ENCODE data around the gene C5orf63.
"Not testable (repeated sequence)": the region's sequence is repeated elsewhere in the genome, so short reads cannot be mapped to it uniquely, and the experiment has no call there.

C5orf63 gene

DNA sequence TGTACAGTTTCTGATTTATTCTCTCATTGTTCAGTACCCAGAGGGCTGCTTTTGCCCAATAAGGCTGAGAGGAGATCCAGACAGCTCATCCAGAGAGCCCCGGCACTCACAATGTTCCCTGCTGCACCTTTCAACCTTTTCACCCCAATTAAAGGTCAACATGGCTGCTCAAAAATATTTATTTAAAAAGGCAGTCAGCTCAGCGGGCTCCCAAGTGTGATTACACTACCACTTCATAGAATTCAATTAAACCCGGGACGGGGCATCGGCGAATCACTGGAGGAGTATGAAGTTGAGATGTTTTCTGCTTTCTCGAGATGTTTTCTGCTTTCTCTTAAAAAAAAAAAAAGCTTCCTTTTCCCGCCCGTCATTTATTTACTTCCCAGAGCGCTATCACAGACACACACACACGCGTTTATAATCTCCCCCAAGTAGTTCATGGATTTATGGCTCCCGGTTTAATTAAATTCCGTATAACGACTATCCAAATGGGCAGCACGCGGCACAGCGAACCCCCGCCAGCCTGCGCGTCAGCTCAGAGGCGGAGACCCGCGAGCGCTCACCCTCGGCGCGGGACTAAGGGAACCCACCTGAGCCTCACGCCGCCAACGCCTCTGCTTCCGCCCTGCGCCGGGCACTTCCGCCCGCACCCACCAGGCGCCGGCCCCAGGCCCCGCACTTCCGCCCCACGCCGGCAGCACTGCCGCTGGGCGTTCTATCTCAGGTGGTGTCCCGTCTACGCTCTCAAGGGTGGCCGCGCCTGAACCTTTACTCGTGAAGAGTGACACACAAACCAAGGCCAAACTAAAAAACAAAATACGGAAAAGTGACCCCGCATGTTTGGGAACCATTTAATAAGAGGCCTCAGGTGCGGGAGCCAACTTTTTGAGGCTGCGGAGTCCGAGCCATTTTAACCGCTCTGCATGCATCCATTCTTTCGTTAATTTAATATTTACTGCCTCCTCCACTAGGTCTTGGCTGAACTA is at the start of gene C5orf63:
C5orf63 (minus strand) TSS at position 642 of the 986 bp plus-strand sequence. CDS start 14,507 bp downstream, outside the sequence.
- DNase-seq (ENCODE audit: low read depth) = peak; percentile 32

DNA sequence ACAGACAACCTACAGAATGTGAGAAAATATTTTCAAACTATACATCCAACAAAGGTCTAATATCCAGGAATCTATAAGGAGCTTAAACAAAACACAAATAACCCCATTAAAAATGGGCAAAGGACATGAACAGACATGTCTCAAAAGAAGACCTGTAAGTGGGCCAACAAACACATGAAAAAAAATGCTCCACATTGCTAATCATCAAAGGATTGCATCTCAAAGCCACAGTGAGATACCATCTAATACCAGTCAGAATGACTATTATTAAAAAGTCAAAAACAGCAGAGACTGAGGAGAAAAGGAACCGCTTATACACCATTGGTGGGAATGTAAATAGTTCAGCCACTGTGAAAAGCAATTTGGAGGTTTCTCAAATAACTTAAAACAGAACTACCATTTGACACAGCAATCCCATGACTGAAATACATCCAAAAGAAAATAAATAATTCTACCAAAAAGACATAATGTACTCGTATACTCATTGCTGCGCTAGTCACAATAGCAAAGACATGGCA is 39.1 kb upstream of the C5orf63 start:
- DNase-seq (ENCODE audit: low read depth) = no peak

DNA sequence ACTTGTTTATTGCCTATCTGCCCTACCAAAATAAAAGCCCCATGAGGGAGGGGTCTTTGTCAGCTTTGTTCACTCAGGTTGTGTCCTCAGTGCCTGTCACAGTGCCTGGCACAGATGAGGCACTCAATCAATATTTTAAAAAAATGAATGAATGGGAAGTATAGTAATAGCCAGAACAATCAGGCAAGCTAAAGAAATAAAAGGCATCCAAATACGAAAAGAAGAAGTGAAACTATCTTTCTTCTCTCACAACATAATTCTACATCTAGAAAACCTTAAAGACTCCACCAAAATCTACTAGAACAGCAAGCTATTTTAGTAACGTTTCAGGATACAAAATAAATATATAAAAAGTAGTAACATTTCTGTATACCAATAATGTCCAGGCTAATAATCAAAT is 37.8 kb upstream of the C5orf63 start:
- DNase-seq (ENCODE audit: low read depth) = no peak

- not testable (repeated sequence) for DNase-seq (ENCODE audit: low read depth)
Measured at GRCh38 chr5:127108624-127109260, 35.4 kb upstream of the C5orf63 start.

GRCh38 chr5:127101935-127102334 is 28.6 kb upstream of the C5orf63 start:
- no peak for DNase-seq (ENCODE audit: low read depth)

DNA sequence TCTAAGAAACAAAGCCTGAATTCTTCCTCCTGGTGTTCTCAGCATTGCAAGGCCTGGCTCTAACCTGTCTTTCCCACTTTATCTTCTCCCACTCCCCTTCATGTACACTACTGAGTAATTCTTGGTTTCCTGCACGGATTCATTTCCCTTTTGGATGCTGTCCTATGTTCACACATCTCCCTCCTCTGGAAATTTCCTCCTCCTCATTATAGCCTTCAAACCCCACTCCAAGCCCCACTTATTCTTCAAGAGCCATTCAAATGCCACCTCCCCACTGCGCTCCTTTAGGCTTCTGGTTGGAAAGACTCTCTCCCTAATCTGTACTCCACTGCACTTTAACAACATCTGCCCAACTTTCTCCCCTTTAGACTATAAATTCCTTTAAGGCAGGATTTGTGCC is 28.2 kb upstream of the C5orf63 start:
- no peak for DNase-seq (ENCODE audit: low read depth)

- DNase-seq (ENCODE audit: low read depth) = no peak
Measured at GRCh38 chr5:127098241-127098640, 24.9 kb upstream of the C5orf63 start.

DNA sequence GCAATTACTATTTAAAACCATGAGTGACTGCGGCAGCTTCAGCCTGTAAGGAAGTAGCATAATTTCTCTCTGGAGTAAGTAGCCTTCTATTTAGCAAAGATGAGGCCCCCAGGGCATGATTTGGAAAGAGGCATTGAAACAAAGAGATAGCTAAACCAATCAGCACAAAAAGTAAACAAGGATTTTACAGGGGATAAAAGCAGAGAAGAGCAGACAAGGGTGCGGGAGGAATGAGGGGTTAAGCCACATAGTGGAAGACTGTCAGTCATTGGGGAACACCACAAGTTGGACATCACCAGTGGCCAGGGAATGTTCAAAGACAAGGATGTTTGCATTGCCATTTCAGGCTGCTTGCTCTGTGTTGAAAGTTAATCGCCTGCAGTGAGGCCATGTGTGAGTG is 24.0 kb upstream of the C5orf63 start:
- no peak for DNase-seq (ENCODE audit: low read depth)

- DNase-seq (ENCODE audit: low read depth) = no peak
Measured at GRCh38 chr5:127096328-127096993, 23.2 kb upstream of the C5orf63 start.

DNA sequence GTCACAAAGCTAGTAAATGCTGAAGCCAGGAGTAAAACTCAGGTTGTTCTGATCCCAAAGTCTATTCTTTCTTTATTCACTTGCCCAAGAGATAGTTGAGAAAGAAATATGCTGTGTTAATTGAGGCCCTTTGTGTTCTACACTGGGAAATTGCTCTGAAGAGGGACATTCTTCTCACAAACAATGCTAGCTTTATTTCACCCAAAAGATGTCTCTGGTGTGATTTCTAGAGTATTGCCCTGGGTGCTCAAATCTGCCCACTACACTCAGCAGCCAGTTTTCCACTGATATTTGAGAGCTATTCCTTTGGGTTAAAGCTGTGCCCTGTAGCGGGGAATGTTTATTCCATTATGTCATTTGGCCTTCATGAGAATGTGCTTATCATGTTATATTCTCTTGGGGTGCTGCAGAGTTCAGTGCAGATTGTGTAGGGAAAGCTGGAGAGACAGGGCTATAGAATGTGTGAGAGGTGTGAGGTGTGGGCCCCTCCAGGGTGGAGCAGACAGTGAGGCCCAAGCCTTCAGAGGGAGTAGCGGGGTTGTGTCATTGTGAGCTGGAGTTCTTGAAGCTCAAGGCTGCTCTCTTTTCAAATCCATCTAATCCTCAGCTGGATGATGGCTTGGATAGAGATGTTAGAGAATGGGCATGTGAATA is 21.0 kb upstream of the C5orf63 start:
- DNase-seq (ENCODE audit: low read depth) = no peak

GRCh38 chr5:127092690-127093089 is 19.4 kb upstream of the C5orf63 start:
- DNase-seq (ENCODE audit: low read depth) = no peak

- DNase-seq (ENCODE audit: low read depth) = no peak
Measured at GRCh38 chr5:127089191-127089590, 15.9 kb upstream of the C5orf63 start.

- DNase-seq (ENCODE audit: low read depth) = no peak
Measured at GRCh38 chr5:127088251-127088650, 14.9 kb upstream of the C5orf63 start.

DNA sequence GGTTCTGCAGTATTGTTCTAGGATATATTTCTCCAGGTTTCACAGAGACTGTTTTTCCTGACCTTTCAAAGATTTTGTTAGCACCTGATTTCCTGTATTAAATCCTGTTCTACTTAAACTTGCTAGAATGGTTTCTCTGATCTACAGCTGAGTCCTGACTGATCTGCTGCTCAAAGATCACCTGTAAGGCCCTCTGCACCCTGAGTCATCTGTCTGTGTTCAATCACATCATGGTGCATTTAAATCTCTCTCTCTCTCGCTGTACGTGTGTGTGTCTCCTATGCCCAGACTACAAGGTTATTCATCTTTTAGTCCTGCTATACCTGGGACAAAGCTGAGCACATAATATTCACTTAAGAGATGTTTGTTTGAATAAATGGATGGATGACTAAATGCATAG is 13.3 kb upstream of the C5orf63 start:
- DNase-seq (ENCODE audit: low read depth) = no peak

- no peak for DNase-seq (ENCODE audit: low read depth)
Measured at GRCh38 chr5:127085796-127086195, 12.5 kb upstream of the C5orf63 start.

GRCh38 chr5:127085371-127085770 is 12.1 kb upstream of the C5orf63 start:
- DNase-seq (ENCODE audit: low read depth) = no peak

DNA sequence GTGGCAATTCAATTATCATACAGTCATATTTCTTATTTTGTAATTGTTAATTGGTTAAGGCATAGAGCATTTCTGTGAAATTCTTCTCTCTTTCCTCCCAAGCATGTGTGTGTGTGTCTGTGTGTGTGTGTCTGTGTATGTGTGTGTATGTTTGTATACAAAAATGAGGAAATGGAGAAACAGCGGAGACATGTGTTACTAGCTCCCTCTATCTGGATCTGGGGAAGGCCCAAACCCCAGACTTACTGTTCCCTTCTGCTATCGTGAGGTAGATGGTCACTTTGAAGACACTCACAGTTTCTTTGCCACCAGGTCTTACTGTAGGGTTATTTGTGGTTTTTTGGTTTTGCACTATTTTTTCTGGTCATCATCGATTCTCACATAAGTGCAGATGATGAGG is 11.4 kb upstream of the C5orf63 start:
- DNase-seq (ENCODE audit: low read depth) = no peak

DNA sequence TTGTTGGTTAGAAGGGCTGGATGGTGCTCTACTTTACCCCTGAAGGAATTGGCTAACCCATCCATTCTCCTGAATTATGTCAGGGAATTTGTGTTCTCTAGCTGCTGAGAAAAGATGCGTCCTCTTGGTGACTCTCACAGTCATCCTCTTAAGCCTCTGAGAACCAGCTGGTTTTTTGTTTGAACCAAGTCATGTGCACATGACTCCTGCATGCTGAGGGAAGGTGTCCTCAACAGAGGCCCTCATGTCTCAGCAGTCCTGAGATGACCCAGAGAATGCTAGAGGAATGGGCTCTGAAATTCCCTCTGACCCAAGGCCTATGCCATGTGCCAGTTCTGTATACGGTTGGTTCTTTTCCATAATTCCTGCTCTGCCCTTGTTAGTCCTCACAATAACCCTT is 10.4 kb upstream of the C5orf63 start:
- DNase-seq (ENCODE audit: low read depth) = no peak

DNA sequence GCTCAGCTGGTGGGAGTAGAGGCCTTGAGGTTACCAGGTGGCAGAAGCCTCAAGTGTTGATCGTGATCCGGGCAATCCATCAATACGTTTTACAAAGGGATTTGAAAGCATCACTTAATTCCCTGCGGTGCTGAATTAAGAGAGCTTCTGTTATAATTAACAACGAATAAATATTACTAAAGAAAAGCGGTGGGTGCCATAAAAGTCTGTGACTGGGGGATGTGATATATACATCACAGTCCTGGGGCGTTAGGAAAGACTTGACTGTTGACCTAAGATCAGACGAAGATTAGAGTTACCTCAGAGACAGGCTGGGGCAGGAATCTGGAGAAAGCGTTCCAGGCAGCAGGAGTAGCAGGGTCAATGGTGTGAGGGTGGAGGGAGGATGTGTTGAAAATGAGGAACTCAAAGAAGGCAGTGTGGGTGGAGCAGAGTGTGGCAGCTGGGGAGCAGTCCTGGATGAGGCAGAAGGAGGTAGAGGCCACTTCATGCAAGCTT is 6.7 kb upstream of the C5orf63 start:
- no peak for DNase-seq (ENCODE audit: low read depth)

DNA sequence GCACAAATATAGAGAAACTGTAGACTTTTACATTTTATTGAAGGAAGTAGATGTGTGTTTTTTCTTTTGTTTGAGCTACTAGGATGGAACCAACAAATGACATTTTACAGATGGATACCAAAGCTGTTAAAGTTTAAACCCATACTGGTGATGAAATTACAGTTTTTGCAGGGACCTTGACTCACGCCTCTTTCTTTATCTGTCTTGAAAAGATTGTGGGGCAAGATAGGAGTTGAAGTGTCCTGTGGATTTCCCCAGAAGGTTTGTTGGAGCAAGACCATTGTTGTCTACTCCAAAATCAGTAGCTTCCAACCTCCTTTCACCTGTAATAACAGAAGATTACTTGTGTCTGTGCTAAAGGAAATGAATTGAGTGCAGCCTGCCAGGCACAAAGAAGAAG is 4.1 kb upstream of the C5orf63 start:
- DNase-seq (ENCODE audit: low read depth) = no peak

DNA sequence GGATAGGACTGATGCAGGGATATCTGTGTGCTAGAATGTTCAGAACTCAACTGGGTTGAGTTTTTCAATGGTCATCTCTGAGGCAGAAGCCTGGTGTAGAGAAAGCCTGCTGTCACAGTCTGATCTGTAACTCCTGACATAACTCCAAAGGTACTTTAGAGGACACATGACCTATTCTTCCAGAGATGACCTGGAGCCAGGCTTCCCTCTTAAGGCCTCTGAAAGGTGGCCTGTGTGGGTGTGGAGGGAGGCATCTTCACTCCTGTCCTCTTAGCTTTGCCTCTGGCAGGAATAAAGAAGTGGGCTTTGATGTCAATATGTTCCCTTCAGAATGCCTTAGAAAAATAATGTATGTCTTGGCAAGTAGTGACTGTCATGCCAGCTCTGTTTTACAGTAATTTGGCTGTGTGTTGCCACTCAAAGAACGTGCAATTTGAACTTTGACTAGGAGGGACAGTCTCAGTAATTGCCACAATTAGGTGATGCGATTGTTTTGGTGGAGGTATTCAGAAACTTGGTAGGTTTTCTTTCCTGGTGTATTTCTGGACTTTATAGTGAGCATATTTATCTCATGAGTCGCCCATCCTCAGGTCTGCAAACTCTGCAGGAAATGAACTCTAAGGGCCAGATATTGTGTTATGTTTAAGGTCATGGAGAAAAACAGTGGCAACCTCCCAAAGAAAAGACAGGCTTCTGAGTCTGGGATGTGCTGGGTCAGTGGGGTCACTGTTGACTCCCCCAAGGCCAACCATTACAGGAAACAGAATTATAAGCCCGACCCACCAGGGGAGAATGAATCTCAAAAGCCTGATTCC is 3.2 kb upstream of the C5orf63 start:
- no peak for DNase-seq (ENCODE audit: low read depth)
